Pons (tissue), 1 donor: ENCODE data around the gene SLC2A4RG.
"Not testable (repeated sequence)": the region's sequence is repeated elsewhere in the genome, so short reads cannot be mapped to it uniquely, and the experiment has no call there.

ENCODE experiments used
- DNase-seq: peaks from one replicate; pipeline ENCODE4 v3.0.0-alpha.2; 2016; ENCODE audit warnings: low spot score

SLC2A4RG gene

GRCh38 chr20:63712191-63712590 lies 27.4 kb upstream of the SLC2A4RG start:
- no peak for DNase-seq

DNA sequence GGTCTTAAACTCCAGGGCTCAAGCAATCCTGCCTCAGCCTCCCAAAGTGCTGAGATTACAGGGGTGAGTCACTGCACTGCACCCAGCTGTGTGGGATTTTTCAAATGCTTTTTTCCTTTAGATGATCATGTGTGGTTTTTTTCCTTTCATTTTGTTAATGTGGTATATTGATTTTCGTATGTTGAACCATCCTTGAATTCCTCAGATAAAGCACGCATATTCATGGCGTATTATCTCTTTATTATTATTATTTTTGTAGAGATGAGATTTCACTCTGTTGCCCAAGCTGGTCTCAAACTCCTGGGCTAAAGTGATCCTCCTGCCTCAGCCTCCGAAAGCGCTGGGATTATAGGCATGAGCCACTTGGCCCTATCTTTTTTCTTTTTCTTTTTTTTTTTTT lies 24.7 kb upstream of the SLC2A4RG start:
- no peak for DNase-seq

DNA sequence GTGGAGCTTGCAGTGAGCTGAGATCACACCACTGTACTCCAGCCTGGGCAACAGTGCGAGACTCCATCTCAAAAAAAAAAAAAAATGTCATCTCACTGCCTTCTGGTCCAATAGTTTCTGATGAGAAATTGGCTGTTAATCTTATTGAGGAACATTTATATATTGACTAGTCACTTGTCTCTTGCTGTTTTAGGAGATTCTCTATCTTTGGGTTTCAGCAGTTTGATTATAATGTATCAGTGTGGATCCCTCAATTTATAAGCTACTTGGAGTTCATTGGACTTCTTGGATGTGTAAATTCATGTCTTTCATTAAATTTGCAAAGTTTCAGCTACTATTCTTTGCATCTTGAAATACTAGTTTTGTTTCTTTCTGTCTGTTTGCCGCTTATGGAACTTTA lies 20.6 kb upstream of the SLC2A4RG start:
- DNase-seq, result no peak

DNA sequence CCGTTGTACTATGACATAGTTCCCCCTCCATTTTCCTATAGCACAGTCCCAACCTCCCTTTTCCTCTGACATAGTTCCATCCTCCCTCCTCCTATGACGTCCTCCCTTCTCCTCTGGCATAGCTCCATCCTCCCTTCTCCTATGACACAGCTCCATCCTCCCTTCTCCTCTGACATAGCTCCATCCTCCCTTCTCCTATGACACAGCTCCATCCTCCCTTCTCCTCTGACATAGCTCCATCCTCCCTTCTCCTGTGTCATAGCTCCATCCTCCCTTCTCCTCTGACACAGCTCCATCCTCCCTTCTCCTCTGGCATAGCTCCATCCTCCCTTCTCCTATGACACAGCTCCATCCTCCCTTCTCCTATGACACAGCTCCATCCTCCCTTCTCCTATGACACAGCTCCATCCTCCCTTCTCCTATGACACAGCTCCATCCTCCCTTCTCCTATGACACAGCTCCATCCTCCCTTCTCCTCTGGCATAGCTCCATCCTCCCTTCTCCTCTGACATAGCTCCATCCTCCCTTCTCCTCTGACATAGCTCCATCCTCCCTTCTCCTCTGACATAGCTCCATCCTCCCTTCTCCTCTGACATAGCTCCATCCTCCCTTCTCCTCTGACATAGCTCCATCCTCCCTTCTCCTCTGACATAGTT lies 16.5 kb upstream of the SLC2A4RG start:
- DNase-seq, result not testable (repeated sequence)

DNA sequence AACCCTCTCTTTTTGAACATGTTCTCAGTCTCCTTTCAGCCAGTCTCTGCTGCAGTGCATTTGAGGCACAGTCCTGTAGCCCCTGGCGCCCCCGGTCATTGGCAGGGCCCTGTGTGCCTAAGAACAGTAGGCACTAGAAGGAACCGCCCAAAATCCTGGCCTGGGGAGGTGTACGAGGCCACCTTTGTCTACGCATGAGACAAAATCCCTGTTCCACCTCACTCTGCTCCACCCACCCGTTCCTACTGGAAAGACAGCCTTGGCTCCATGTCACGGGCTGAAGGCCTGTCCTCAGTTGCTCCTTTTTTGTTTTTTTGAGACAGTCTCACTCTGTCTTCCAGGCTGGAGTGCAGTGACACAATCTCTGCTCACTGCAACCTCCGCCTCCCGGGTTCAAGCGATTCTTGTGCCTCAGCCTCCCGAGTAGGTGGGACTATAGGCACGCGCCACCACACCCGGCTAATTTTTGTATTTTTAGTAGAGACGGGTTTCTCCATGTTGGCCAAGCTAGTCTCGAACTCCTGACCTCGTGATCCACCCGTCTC lies 9.3 kb upstream of the SLC2A4RG start:
- DNase-seq, result not testable (repeated sequence)

DNA sequence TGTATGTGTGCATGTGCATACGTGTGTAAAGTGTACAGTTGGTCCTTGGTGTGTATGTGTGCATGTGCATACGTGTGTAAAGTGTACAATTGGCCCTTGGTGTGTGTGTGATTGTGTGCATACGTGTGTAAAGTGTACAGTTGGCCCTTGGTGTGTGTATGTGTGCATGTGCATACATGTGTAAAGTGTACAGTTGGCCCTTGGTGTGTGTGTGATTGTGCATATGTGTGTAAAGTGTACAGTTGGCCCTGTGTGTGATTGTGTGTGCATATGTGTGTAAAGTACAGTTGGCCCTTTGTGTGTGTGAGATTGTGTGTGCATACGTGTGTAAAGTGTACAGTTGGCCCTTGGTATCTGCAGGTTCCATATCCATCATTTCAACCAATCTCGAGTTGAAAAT lies 8.2 kb upstream of the SLC2A4RG start:
- no peak for DNase-seq

GRCh38 chr20:63732118-63733095 lies 7.2 kb upstream of the SLC2A4RG start:
- DNase-seq, result no peak

DNA sequence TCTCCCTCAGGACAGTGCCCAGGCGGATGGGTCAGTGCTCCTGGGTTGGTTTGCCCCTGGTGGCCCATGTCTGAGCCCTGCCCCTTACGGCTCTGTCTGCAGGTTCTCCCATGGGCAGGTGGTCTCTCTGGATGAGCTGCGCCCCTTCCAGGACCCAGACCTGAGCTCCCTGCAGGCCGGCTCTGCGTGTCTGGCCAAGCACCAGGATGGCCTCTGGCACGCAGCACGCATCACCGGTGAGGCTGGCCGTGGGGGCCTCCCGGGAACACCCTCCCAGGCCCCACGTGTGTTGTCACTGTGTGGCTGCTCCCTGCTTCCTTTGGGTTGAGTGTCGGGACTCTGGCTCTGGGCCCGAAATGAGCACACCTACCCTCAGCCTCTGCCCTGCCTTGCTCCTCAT lies 6.5 kb upstream of the SLC2A4RG start:
- DNase-seq, result no peak

- DNase-seq, result no peak
These were observed 5.9 kb upstream of the SLC2A4RG start for GRCh38 chr20:63733579-63734081.

DNA sequence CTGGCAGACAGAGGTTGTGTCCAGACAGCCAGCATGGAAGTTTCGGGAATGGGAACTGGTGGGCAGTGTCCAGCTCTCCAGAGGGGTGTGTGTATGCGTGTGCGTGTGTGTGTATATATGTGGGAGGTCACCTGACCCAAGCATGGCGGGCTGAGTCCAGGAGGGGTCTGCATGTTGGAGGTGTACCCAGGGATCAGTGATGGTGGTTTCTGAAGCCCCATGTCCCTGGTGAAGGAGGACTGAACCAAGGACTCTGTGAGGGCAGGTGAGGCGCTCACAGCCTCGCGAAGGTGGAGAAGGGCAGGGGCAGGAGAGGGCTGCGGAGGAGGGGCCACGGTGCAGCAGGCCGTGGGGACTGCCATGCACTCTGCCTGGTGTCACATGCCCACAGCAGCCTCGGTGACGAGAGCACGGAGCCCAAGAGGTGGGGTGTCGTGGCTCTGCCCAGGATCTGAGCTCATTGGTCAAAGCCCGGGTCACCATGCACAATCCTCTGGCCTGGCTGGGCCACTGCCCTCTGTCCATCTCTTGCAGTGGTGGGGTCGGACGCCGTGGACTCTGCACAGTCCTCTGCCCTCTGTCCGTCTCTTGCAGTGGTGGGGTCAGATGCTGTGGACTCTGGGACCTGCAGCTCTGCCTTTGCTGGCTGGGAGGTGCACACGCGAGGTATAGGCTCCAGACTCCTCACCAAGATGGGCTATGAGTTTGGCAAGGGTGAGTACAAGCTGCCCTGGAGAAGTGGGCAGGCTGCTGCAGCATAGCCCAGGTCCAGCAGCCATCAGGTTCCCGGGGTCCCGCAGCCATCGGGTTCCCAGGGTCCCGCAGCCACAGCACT lies 5.2 kb upstream of the SLC2A4RG start:
- DNase-seq, result no peak

DNA sequence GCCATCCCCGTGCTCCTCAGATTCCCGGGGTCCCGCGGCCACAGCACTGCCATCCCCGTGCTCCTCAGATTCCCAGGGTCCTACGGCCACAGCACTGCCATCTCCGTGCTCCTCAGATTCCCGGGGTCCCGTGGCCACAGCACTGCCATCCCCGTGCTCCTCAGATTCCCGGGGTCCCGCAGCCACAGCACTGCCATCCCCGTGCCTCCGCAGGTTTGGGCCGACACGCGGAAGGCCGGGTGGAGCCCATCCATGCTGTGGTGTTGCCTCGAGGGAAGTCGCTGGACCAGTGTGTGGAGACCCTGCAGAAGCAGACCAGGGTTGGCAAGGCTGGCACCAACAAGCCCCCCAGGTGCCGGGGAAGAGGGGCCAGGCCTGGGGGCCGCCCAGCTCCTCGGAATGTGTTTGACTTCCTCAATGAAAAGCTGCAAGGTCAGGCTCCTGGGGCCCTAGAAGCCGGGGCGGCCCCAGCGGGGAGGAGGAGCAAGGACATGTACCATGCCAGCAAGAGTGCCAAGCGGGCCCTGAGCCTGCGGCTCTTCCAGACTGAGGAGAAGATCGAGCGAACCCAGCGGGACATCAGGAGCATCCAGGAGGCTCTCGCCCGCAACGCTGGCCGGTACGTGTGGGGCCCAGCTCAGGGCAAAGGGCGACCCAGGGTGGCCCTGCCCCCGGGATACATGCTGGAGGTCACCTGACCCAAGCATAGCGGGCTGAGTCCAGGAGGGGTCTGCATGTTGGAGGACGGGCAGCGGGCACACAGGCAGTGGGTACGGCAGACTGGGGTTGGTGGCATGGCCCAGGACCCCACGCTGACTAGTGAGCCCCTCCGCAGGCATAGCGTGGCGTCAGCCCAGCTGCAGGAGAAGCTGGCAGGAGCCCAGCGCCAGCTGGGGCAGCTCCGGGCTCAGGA lies 4.4 kb upstream of the SLC2A4RG start:
- no peak for DNase-seq

- no peak for DNase-seq
These were observed 3.5 kb upstream of the SLC2A4RG start, which contains the start of gene LIME1 for GRCh38 chr20:63735859-63736718. LIME1 (plus strand) TSS chr20:63736664; CDS start chr20:63737550, 886 bp downstream.

DNA sequence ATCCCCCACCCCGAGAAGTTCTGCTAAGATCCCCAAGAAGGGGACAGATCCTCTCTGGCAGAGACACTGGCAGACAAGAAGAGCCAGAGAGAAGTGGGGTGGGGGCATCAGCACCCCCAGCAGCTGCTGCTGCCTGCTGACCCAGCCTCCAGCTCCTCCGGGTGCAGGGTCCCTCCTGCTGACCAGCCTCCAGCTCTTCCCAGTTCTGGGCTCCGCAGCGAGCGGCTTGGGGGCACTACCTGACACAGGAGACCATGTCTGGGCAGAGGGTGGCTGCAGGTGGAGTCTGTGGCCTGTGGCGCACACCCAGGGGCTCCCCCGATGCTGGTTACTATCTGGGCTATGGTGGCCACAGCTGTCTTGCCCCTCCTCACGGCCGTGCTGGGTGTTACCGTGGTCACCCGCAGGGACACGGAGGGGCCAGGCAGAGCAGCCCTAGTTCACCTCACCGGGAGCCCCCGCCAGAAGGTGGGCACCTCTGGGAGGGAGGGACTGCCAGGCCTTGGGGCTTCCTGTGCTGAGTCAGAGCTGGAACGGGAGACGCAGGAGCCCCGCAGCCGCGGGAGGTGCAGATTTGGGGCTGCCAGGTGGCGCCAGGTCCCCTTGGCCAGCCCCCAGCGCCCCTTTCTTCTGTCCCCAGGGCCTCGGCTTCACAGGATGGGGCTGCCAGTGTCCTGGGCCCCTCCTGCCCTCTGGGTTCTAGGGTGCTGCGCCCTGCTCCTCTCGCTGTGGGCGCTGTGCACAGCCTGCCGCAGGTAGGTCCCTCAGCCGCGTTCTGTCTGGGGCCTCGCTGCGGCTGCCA lies 2.5 kb upstream of the SLC2A4RG start:
- no peak for DNase-seq

DNA sequence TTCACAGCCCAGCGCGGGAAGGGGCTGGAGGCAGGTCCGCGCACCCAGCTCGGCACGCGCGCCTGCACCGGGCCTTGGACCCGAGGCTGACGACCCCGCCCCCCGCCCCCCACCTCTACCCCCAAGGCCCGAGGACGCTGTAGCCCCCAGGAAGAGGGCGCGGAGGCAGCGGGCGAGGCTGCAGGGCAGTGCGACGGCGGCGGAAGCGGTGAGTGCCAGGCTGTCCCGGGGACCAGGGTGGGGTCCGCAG lies 2.0 kb upstream of the SLC2A4RG start:
- DNase-seq, result no peak

DNA sequence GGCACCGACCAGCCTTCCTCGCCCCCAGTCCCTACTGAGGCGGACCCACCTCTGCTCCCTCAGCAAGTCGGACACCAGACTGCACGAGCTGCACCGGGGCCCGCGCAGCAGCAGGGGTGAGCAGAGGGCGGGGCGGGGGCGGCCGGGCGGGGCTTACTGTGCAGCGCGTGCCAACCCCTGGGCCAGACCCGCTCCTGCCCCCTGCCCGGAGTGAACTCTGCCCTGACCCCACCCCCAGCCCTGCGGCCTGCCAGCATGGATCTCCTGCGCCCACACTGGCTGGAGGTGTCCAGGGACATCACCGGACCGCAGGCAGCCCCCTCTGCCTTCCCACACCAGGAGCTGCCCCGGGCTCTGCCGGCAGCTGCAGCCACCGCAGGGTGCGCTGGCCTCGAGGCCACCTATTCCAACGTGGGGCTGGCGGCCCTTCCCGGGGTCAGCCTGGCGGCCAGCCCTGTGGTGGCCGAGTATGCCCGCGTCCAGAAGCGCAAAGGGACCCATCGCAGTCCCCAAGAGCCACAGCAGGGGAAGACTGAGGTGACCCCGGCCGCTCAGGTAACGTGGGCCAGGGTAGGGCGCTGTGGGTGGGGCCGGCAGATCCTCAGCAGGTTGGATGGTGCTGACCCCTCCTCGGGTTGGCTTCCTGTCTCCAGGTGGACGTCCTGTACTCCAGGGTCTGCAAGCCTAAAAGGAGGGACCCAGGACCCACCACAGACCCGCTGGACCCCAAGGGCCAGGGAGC lies 1.5 kb upstream of the SLC2A4RG start:
- no peak for DNase-seq

DNA sequence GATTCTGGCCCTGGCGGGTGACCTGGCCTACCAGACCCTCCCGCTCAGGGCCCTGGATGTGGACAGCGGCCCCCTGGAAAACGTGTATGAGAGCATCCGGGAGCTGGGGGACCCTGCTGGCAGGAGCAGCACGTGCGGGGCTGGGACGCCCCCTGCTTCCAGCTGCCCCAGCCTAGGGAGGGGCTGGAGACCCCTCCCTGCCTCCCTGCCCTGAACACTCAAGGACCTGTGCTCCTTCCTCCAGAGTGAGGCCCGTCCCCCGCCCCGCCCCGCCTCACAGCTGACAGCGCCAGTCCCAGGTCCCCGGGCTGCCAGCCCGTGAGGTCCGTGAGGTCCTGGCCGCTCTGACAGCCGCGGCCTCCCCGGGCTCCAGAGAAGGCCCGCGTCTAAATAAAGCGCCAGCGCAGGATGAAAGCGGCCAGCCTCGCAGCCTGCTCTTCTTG lies 868 bp upstream of the SLC2A4RG start:
- no peak for DNase-seq

DNA sequence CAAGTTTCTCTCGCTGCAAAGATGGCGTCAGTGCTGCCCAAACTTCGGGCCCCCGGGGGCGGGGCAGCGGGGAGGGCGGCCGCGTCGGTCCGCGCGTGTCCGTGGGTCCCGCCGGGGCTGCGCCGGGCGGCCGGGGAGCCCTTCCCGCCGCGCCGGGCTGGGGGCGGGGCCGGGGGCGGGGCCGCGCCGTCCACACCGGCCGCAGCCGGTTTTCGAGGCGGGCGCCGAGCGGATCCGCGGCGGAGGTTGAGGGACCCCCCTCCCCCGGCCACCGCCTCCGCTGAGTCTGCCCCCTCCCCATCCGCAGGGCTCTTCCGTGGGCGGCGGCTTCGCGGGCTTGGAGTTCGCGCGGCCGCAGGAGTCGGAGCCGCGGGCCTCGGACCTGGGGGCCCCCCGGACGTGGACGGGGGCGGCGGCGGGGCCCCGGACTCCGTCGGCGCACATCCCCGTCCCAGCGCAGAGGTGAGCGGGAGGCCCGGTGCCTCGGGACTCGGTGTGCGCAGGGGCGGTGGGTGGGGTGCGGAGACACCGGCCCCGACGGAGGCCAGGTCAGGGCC lies 572 bp downstream of the SLC2A4RG start:
- no peak for DNase-seq
